ENCODE data around the gene HS2ST1. TPM values are rescaled to one million over a fixed set of nuclear protein-coding genes. Genes with fewer than 3 reads are reported as not detected.

HS2ST1 gene
- total and polyA plus RNA-seq, 10 of the 15 experiments (the other 5 are each of a cell fraction or from before 2014, with no cell fraction given) = 5.4 to 30.8 (median 18.6) TPM

- ATAC-seq (no peak), FAIRE-seq (no peak), DNase-seq (ENCODE audit: low read depth, low spot score) (no peak)
- H3K4me1 ChIP-seq (ENCODE audit: control insufficient read depth, insufficient read depth, low read length) = peaks cover 7% of the 10 kb centered on the region; the same call in 1 of the 2 replicates
- intact Hi-C loops (cut with micrococcal nuclease; ENCODE audit: unreplicated experiment) (no loop called here), in situ Hi-C loops (cut with MboI) (no loop called here)
- no peak overlapping the region for H2AFZ ChIP-seq (ENCODE audit: control insufficient read depth, low read depth, low read length)
- H4K20me1 ChIP-seq (ENCODE audit: control insufficient read depth, insufficient read depth) = 0 out of 2 replicates have a peak, but pooled peaks cover 2% of the 10 kb centered on the region
- BruUV-seq (replicated peaks) = no TSS peak
- no peak overlapping the region for H3K4me2 ChIP-seq (ENCODE audit: control insufficient read depth, insufficient read depth)
- ChIA-PET RAD21 (ENCODE audit: unreplicated experiment) (no interaction called here), CTCF (no interaction called here), SMC1A (ENCODE audit: uncharacterized antibody, unreplicated experiment) (no interaction called here), POLR2A (no interaction called here)
- H3K79me2 ChIP-seq (ENCODE audit: control insufficient read depth, insufficient read depth, low read length) = no peaks in the 10 kb centered on the region
- H3K36me3 ChIP-seq (ENCODE audit: control insufficient read depth in 2 of 2, insufficient read depth in 2 of 2, low read length in 1 of 2) = no peaks in the 10 kb centered on the region
- no peaks in the 10 kb centered on the region for H3K27me3 ChIP-seq (replicated peaks in 1 of 2; ENCODE audit: control insufficient read depth in 2 of 2, insufficient read depth in 2 of 2, low read length in 1 of 2)
- H3K4me3 ChIP-seq = no peak overlapping the region
- no peak overlapping the region for H3K27ac ChIP-seq (ENCODE audit: control insufficient read depth, insufficient read depth)
- no peak for TF ChIP-seq ZZZ3 (IDR thresholded peaks at IDR 0.05; ENCODE audit: control insufficient read depth, insufficient read length, low read depth)
- no peak for TF ChIP-seq CHD2 (IDR thresholded peaks at IDR 0.05; ENCODE audit: borderline replicate concordance, low read depth, low read length)
- TF ChIP-seq STAT3 (IDR thresholded peaks at IDR 0.05; ENCODE audit: low read depth, low read length) = no peak
- TF ChIP-seq, protein P1, sequence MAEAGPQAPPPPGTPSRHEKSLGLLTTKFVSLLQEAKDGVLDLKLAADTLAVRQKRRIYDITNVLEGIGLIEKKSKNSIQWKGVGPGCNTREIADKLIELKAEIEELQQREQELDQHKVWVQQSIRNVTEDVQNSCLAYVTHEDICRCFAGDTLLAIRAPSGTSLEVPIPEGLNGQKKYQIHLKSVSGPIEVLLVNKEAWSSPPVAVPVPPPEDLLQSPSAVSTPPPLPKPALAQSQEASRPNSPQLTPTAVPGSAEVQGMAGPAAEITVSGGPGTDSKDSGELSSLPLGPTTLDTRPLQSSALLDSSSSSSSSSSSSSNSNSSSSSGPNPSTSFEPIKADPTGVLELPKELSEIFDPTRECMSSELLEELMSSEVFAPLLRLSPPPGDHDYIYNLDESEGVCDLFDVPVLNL (IDR thresholded peaks at IDR 0.05; ENCODE audit: low read depth, low read length) = no peak
- TF ChIP-seq SUZ12 (IDR thresholded peaks at IDR 0.05; ENCODE audit: unreplicated experiment) = no peak
- TF ChIP-seq, protein P2, sequence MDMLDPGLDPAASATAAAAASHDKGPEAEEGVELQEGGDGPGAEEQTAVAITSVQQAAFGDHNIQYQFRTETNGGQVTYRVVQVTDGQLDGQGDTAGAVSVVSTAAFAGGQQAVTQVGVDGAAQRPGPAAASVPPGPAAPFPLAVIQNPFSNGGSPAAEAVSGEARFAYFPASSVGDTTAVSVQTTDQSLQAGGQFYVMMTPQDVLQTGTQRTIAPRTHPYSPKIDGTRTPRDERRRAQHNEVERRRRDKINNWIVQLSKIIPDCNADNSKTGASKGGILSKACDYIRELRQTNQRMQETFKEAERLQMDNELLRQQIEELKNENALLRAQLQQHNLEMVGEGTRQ (IDR thresholded peaks at IDR 0.05; ENCODE audit: borderline replicate concordance, low read depth, low read length) = no peak
- TF ChIP-seq NR2C1 (IDR thresholded peaks at IDR 0.05) = no peak
- TF ChIP-seq TCF12 (IDR thresholded peaks at IDR 0.05; ENCODE audit: low read depth, low read length) = no peak
- TF ChIP-seq SREBF1 (IDR thresholded peaks at IDR 0.05; ENCODE audit: low read length) = no peak
- no peak for TF ChIP-seq CUX1 (IDR thresholded peaks at IDR 0.05; ENCODE audit: insufficient replicate concordance, low read depth, low read length)
- TF ChIP-seq SIX5 (IDR thresholded peaks at IDR 0.05; ENCODE audit: low read depth, low read length, severe bottlenecking) = no peak
- no peak for TF ChIP-seq BMI1 (IDR thresholded peaks at IDR 0.05; ENCODE audit: borderline replicate concordance)
- TF ChIP-seq STAT1 (conservative IDR thresholded peaks at IDR 0.05) = no peak
- H3K9me3 ChIP-seq (replicated peaks; ENCODE audit: control insufficient read depth, insufficient read depth, low read length) = no peaks in the 10 kb centered on the region
- H3K9ac ChIP-seq (ENCODE audit: control insufficient read depth, insufficient read depth, low read length) = no peak overlapping the region
- WGBS (ENCODE audit: insufficient coverage, insufficient replicate concordance, low lambda C conversion rate, missing lambda C conversion rate) = 97% methylated on average over 5 of the region's 5 CpGs
Measured at GRCh38 chr1:87113313-87113712, 198.9 kb downstream of the HS2ST1 start.
